Measurements from ENCODE around the gene GPX4. TPM values are rescaled to one million over a fixed set of nuclear protein-coding genes. Genes with fewer than 3 reads are reported as not detected.

The GPX4 gene
- total and polyA plus RNA-seq, 9 of the 15 experiments (the other 6 are each of a cell fraction or from before 2014, with no cell fraction given), result 61.4 to 661 (median 349) TPM

DNA sequence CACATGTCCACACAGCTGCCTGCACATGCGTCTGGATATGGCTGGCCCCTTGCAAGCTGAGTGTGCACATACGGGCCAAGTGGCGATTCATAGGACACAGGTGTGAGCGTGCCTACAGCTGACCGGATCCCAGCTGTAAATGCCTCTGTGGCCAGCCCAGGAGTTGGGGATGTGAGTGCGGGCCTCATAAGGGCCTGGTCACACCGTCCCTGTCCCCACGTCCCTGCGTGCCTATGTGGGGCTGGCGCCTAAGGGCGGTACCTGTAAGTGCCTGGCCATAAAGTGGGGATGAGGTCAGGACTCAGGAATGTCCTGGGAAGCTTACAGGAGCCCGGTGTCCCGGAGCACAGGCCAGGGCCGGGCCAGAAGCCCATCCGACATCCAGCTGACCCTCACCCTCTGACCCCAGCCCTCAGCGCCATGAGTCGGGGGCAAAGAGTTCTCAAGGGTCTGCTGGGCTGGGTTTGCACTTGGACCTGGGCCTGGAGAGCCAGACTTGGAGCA, 38.1 kb upstream of the GPX4 start:
- H3K9me1 ChIP-seq (ENCODE audit: control insufficient read depth, insufficient read depth, low read length), result no peaks in the 10 kb centered on the region
- intact Hi-C loops (cut with micrococcal nuclease) (no loop called here), in situ Hi-C loops (cut with MboI) (no loop called here)
- no peak overlapping the region for H3K27ac ChIP-seq (ENCODE audit: extremely low read depth, low read depth, low read length)
- BruUV-seq (replicated peaks), result no TSS peak
- peak overlapping the region; percentile 1; the same call in 1 of the 2 replicates for H3K4me2 ChIP-seq (ENCODE audit: insufficient read depth, low read length)
- no peaks in the 10 kb centered on the region for H3K79me2 ChIP-seq (ENCODE audit: control insufficient read depth, insufficient read depth, low read length)
- H3K4me1 ChIP-seq (replicated peaks in 1 of 2; ENCODE audit: control insufficient read depth in 2 of 2, insufficient read depth in 2 of 2, low read length in 2 of 2), result peaks cover 9 to 82% of the 10 kb centered on the region in 2 experiments
- no peak for ATAC-seq
- ChIA-PET CTCF (ENCODE audit: low intra/inter-chr PET ratio) (no interaction called here), POLR2A (interaction anchor here (0.6 to 1.5 kb wide), 2 partner anchors 17 to 755 kb away, joined by 3 to 5 read pairs; no protein-coding TSS in a partner anchor)
- no peaks in the 10 kb centered on the region for H4K20me1 ChIP-seq (replicated peaks; ENCODE audit: control insufficient read depth, insufficient read depth, low read length)
- no peaks in the 10 kb centered on the region for H3K9me3 ChIP-seq (replicated peaks; ENCODE audit: control insufficient read depth, insufficient read depth, low read depth, low read length)
- peak overlapping the region in 1 of 2 experiments; percentile 85; a peak in 2 of 4 replicates for H3K9ac ChIP-seq (ENCODE audit: insufficient read depth in 1 of 2, low read depth in 2 of 2, low read length in 2 of 2)
- H2AFZ ChIP-seq (ENCODE audit: low read depth, low read length), result no peak overlapping the region
- DNase-seq (ENCODE audit: extremely low read depth in 1 of 4, low spot score in 3 of 4), result no peak
- WGBS (ENCODE audit: insufficient coverage, low coverage, missing lambda C conversion rate), result 86% methylated on average over 14 of the region's 17 CpGs
- no peak for FAIRE-seq
- no peaks in the 10 kb centered on the region for H3K27me3 ChIP-seq (ENCODE audit: control insufficient read depth in 2 of 2, insufficient read depth in 2 of 2, low read length in 2 of 2)
- no peak overlapping the region for H3K4me3 ChIP-seq
- peaks cover 17% of the 10 kb centered on the region; the same call in 2 of the 3 replicates for H3K36me3 ChIP-seq (ENCODE audit: control insufficient read depth, insufficient read depth, low read length)
- TF ChIP-seq, protein P1, sequence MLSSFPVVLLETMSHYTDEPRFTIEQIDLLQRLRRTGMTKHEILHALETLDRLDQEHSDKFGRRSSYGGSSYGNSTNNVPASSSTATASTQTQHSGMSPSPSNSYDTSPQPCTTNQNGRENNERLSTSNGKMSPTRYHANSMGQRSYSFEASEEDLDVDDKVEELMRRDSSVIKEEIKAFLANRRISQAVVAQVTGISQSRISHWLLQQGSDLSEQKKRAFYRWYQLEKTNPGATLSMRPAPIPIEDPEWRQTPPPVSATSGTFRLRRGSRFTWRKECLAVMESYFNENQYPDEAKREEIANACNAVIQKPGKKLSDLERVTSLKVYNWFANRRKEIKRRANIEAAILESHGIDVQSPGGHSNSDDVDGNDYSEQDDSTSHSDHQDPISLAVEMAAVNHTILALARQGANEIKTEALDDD (IDR thresholded peaks at IDR 0.05), result no peak
- no peak for TF ChIP-seq FOXA1 (IDR thresholded peaks at IDR 0.05; ENCODE audit: borderline replicate concordance)
- TF ChIP-seq KDM4B (IDR thresholded peaks at IDR 0.05; ENCODE audit: borderline replicate concordance in 2 of 2, low read depth in 1 of 2), result no peak
- TF ChIP-seq, protein P2, sequence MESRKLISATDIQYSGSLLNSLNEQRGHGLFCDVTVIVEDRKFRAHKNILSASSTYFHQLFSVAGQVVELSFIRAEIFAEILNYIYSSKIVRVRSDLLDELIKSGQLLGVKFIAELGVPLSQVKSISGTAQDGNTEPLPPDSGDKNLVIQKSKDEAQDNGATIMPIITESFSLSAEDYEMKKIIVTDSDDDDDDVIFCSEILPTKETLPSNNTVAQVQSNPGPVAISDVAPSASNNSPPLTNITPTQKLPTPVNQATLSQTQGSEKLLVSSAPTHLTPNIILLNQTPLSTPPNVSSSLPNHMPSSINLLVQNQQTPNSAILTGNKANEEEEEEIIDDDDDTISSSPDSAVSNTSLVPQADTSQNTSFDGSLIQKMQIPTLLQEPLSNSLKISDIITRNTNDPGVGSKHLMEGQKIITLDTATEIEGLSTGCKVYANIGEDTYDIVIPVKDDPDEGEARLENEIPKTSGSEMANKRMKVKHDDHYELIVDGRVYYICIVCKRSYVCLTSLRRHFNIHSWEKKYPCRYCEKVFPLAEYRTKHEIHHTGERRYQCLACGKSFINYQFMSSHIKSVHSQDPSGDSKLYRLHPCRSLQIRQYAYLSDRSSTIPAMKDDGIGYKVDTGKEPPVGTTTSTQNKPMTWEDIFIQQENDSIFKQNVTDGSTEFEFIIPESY (CRISPR knock-in tag; IDR thresholded peaks at IDR 0.05), result peak; percentile 77
- TF ChIP-seq POLR2G (IDR thresholded peaks at IDR 0.05; ENCODE audit: low read depth, low read length), result 0 out of 2 replicates have a peak, but pooled peaks have one; percentile 9
- TF ChIP-seq PURB (CRISPR knock-in tag; IDR thresholded peaks at IDR 0.05; ENCODE audit: low read depth), result no peak
- TF ChIP-seq, protein P3, sequence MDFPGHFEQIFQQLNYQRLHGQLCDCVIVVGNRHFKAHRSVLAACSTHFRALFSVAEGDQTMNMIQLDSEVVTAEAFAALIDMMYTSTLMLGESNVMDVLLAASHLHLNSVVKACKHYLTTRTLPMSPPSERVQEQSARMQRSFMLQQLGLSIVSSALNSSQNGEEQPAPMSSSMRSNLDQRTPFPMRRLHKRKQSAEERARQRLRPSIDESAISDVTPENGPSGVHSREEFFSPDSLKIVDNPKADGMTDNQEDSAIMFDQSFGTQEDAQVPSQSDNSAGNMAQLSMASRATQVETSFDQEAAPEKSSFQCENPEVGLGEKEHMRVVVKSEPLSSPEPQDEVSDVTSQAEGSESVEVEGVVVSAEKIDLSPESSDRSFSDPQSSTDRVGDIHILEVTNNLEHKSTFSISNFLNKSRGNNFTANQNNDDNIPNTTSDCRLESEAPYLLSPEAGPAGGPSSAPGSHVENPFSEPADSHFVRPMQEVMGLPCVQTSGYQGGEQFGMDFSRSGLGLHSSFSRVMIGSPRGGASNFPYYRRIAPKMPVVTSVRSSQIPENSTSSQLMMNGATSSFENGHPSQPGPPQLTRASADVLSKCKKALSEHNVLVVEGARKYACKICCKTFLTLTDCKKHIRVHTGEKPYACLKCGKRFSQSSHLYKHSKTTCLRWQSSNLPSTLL (IDR thresholded peaks at IDR 0.05), result no peak
- TF ChIP-seq BMI1 (IDR thresholded peaks at IDR 0.05; ENCODE audit: low read length), result no peak
- no peak for TF ChIP-seq PTRF (tag; IDR thresholded peaks at IDR 0.05)
- no peak for TF ChIP-seq CBX5 (IDR thresholded peaks at IDR 0.05; ENCODE audit: borderline replicate concordance, low read depth)
- TF ChIP-seq POLR2A (conservative IDR thresholded peaks at IDR 0.05), result 0 out of 2 replicates have a peak, but pooled peaks have one; percentile 19
- no peak for TF ChIP-seq FOXJ3 (CRISPR knock-in tag; IDR thresholded peaks at IDR 0.05)
- TF ChIP-seq PTTG1 (tag; IDR thresholded peaks at IDR 0.05; ENCODE audit: low read depth), result no peak
- TF ChIP-seq, protein P4, sequence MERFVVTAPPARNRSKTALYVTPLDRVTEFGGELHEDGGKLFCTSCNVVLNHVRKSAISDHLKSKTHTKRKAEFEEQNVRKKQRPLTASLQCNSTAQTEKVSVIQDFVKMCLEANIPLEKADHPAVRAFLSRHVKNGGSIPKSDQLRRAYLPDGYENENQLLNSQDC (CRISPR knock-in tag; IDR thresholded peaks at IDR 0.05), result no peak
- TF ChIP-seq, protein P5, sequence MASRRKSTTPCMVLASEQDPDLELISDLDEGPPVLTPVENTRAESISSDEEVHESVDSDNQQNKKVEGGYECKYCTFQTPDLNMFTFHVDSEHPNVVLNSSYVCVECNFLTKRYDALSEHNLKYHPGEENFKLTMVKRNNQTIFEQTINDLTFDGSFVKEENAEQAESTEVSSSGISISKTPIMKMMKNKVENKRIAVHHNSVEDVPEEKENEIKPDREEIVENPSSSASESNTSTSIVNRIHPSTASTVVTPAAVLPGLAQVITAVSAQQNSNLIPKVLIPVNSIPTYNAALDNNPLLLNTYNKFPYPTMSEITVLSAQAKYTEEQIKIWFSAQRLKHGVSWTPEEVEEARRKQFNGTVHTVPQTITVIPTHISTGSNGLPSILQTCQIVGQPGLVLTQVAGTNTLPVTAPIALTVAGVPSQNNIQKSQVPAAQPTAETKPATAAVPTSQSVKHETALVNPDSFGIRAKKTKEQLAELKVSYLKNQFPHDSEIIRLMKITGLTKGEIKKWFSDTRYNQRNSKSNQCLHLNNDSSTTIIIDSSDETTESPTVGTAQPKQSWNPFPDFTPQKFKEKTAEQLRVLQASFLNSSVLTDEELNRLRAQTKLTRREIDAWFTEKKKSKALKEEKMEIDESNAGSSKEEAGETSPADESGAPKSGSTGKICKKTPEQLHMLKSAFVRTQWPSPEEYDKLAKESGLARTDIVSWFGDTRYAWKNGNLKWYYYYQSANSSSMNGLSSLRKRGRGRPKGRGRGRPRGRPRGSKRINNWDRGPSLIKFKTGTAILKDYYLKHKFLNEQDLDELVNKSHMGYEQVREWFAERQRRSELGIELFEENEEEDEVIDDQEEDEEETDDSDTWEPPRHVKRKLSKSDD (conservative IDR thresholded peaks at IDR 0.05; ENCODE audit: low read length), result no peak
